ENCODE results near the gene CFAP299. TPM values are rescaled to one million over a fixed set of nuclear protein-coding genes. Genes with fewer than 3 reads are reported as not detected.

Gene CFAP299
- total and polyA plus RNA-seq, 9 of the 15 experiments (the other 6 are each of a cell fraction or from before 2014, with no cell fraction given), result 0.09 to 3.0 (median 0.76) TPM

GRCh38 chr4:80374180-80374579, 38.6 kb downstream of the CFAP299 start (continued):
- TF ChIP-seq, protein P1, sequence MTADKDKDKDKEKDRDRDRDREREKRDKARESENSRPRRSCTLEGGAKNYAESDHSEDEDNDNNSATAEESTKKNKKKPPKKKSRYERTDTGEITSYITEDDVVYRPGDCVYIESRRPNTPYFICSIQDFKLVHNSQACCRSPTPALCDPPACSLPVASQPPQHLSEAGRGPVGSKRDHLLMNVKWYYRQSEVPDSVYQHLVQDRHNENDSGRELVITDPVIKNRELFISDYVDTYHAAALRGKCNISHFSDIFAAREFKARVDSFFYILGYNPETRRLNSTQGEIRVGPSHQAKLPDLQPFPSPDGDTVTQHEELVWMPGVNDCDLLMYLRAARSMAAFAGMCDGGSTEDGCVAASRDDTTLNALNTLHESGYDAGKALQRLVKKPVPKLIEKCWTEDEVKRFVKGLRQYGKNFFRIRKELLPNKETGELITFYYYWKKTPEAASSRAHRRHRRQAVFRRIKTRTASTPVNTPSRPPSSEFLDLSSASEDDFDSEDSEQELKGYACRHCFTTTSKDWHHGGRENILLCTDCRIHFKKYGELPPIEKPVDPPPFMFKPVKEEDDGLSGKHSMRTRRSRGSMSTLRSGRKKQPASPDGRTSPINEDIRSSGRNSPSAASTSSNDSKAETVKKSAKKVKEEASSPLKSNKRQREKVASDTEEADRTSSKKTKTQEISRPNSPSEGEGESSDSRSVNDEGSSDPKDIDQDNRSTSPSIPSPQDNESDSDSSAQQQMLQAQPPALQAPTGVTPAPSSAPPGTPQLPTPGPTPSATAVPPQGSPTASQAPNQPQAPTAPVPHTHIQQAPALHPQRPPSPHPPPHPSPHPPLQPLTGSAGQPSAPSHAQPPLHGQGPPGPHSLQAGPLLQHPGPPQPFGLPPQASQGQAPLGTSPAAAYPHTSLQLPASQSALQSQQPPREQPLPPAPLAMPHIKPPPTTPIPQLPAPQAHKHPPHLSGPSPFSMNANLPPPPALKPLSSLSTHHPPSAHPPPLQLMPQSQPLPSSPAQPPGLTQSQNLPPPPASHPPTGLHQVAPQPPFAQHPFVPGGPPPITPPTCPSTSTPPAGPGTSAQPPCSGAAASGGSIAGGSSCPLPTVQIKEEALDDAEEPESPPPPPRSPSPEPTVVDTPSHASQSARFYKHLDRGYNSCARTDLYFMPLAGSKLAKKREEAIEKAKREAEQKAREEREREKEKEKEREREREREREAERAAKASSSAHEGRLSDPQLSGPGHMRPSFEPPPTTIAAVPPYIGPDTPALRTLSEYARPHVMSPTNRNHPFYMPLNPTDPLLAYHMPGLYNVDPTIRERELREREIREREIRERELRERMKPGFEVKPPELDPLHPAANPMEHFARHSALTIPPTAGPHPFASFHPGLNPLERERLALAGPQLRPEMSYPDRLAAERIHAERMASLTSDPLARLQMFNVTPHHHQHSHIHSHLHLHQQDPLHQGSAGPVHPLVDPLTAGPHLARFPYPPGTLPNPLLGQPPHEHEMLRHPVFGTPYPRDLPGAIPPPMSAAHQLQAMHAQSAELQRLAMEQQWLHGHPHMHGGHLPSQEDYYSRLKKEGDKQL (CRISPR knock-in tag; IDR thresholded peaks at IDR 0.05; ENCODE audit: borderline replicate concordance), result no peak

- Histone ChIP-seq H3K9me1 (ENCODE audit: control insufficient read depth, insufficient read depth, low read length) (no peaks in the 10 kb centered on the region), H3K36me3 (ENCODE audit: control insufficient read depth, insufficient read depth, low read length) (no peaks in the 10 kb centered on the region), H3K4me3 (no peak overlapping the region), H3K4me2 (ENCODE audit: insufficient read depth, low read length) (no peak overlapping the region), H3K27ac (ENCODE audit: extremely low read depth, low read depth, low read length) (no peak overlapping the region), H3K79me2 (ENCODE audit: control insufficient read depth, insufficient read depth, low read length) (no peaks in the 10 kb centered on the region), H3K4me1 (replicated peaks in 1 of 2; ENCODE audit: control insufficient read depth in 2 of 2, insufficient read depth in 2 of 2, low read length in 2 of 2) (peaks cover 0 to 11% of the 10 kb centered on the region in 2 experiments; a peak in 3 of 5 replicates), H3K27me3 (ENCODE audit: control insufficient read depth in 2 of 2, insufficient read depth in 2 of 2, low read length in 2 of 2) (peaks cover 2 to 20% of the 10 kb centered on the region in 2 experiments; a peak in 3 of 5 replicates), H3K9ac (ENCODE audit: insufficient read depth in 1 of 2, low read depth in 2 of 2, low read length in 2 of 2) (no peak overlapping the region), H4K20me1 (replicated peaks; ENCODE audit: control insufficient read depth, insufficient read depth, low read length) (no peaks in the 10 kb centered on the region), H3K9me3 (replicated peaks; ENCODE audit: control insufficient read depth, insufficient read depth, low read depth, low read length) (no peaks in the 10 kb centered on the region), H2AFZ (ENCODE audit: low read depth, low read length) (no peak overlapping the region)
- ChIA-PET CTCF (ENCODE audit: low intra/inter-chr PET ratio) (no interaction called here), POLR2A (no interaction called here)
- in situ Hi-C loops (cut with MboI), result no loop called here
- WGBS (ENCODE audit: insufficient coverage, low coverage, missing lambda C conversion rate), result 2% methylated on average over 3 of the region's 3 CpGs
- intact Hi-C loops (cut with micrococcal nuclease), result no loop called here
- no peak for FAIRE-seq
- ATAC-seq, result no peak
- no peak for DNase-seq (ENCODE audit: extremely low read depth in 1 of 4, low spot score in 3 of 4)
- no TSS peak for BruUV-seq (replicated peaks)
- TF ChIP-seq HEY1 (CRISPR knock-in tag; IDR thresholded peaks at IDR 0.05; ENCODE audit: borderline replicate concordance) (no peak), PHF21A (IDR thresholded peaks at IDR 0.05; ENCODE audit: borderline replicate concordance, low read depth) (no peak), ZBTB7A (IDR thresholded peaks at IDR 0.05; ENCODE audit: borderline replicate concordance, control insufficient read depth, low read depth, low read length) (no peak), BRF1 (IDR thresholded peaks at IDR 0.05; ENCODE audit: borderline replicate concordance, extremely low read depth, insufficient read length) (no peak), HCFC1 (IDR thresholded peaks at IDR 0.05; ENCODE audit: low read depth, low read length) (no peak), MIER1 (IDR thresholded peaks at IDR 0.05; ENCODE audit: low read depth) (no peak), TEAD1 (CRISPR knock-in tag; IDR thresholded peaks at IDR 0.05) (no peak), SAFB (IDR thresholded peaks at IDR 0.05; ENCODE audit: borderline replicate concordance, low read depth, low read length) (no peak), CBX1 (IDR thresholded peaks at IDR 0.05; ENCODE audit: low read depth) (no peak)
- TF ChIP-seq, protein P2, sequence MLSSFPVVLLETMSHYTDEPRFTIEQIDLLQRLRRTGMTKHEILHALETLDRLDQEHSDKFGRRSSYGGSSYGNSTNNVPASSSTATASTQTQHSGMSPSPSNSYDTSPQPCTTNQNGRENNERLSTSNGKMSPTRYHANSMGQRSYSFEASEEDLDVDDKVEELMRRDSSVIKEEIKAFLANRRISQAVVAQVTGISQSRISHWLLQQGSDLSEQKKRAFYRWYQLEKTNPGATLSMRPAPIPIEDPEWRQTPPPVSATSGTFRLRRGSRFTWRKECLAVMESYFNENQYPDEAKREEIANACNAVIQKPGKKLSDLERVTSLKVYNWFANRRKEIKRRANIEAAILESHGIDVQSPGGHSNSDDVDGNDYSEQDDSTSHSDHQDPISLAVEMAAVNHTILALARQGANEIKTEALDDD (IDR thresholded peaks at IDR 0.05), result no peak
Measured at GRCh38 chr4:80382090-80382832, 46.7 kb downstream of the CFAP299 start.

Measured in K562 (cell line).